Activated T-cell treated with anti-CD3 and anti-CD28 coated beads, Interleukin-2, amount 50 U/mL, for 72 hours (primary cell): Measurements from ENCODE around the gene TRAF7. TPM values are rescaled to one million over a fixed set of nuclear protein-coding genes. Genes with fewer than 3 reads are reported as not detected.

ENCODE experiments used
- ATAC-seq, 2 donors: fragments of 150-1000 bp; cut with Tn5 transposase; replicated peaks in 1 of 2; 2 replicates each; pipeline ENCODE4 v1.10.0; 2021; ENCODE audit warnings: moderate library complexity in 2 of 2, mild to moderate bottlenecking in 1 of 2
- DNase-seq, 2 donors: peaks; one replicate each; pipeline ENCODE4 v3.0.0; 2021 to 2022; ENCODE audit warnings: mixed read lengths in 1 of 2
- H3K27ac Mint-ChIP-seq: one replicate; pipeline ENCODE4 v1.8.0; 2022; ENCODE audit warnings: mild to moderate bottlenecking, moderate library complexity, mixed read lengths
- H3K27me3 Mint-ChIP-seq: one replicate; pipeline ENCODE4 v1.8.0; 2022; ENCODE audit warnings: low read depth, mixed read lengths
- H3K36me3 Mint-ChIP-seq, 2 donors: one replicate each; pipeline ENCODE4 v1.8.0; 2022; ENCODE audit warnings: mixed read lengths in 2 of 2, mild to moderate bottlenecking in 1 of 2; ENCODE audit not compliant: insufficient read depth in 2 of 2
- H3K4me1 Mint-ChIP-seq: one replicate; pipeline ENCODE4 v1.8.0; 2022; ENCODE audit warnings: low read depth, mixed read lengths
- H3K4me3 Mint-ChIP-seq, 2 donors: one replicate each; pipeline ENCODE4 v1.8.0; 2022; ENCODE audit warnings: mild to moderate bottlenecking in 2 of 2, mixed read lengths in 2 of 2, moderate library complexity in 2 of 2
- H3K9me3 Mint-ChIP-seq, 2 donors: one replicate each; pipeline ENCODE4 v1.8.0; 2022; ENCODE audit warnings: mixed read lengths in 2 of 2
- total RNA-seq, 2 donors: library from RNA; stranded (reverse); gene quantifications; one replicate each; pipeline ENCODE4 v1.2.3, GENCODE V29; 2022

TRAF7 gene
- total RNA-seq, 2 donors from 2014 or later: 66.4 to 72.9 TPM

GRCh38 chr16:2210386-2211365 is 55.1 kb downstream of the TRAF7 start, which contains the start of gene BRICD5:
Gene BRICD5, minus strand, starts transcription at chr16:2210863. Its CDS starts 30 bp downstream, at chr16:2210833.
- H3K4me1 Mint-ChIP-seq: peaks cover 38% of the 10 kb centered on the region
- no peak within 1 kb of the TSS for H3K27ac Mint-ChIP-seq
- DNase-seq (no peak), ATAC-seq (no peak)
- peak within 1 kb of the TSS in 1 of 2 donors; percentile 45 for H3K4me3 Mint-ChIP-seq
- peaks cover 2 to 7% of the 10 kb centered on the region in 2 donors for H3K36me3 Mint-ChIP-seq
- no peaks in the 10 kb centered on the region for H3K27me3 Mint-ChIP-seq
- no peaks in the 10 kb centered on the region for H3K9me3 Mint-ChIP-seq

- no peak for DNase-seq
- Mint-ChIP-seq H3K27me3 (no peaks in the 10 kb centered on the region), H3K4me3 (peak overlapping the region; percentile 45 to 63), H3K27ac (no peak overlapping the region), H3K36me3 (peaks cover 2 to 7% of the 10 kb centered on the region in 2 donors), H3K9me3 (no peaks in the 10 kb centered on the region), H3K4me1 (peaks cover 43% of the 10 kb centered on the region)
- ATAC-seq: no peak
Measured at GRCh38 chr16:2211923-2212347, 56.4 kb downstream of the TRAF7 start.

DNA sequence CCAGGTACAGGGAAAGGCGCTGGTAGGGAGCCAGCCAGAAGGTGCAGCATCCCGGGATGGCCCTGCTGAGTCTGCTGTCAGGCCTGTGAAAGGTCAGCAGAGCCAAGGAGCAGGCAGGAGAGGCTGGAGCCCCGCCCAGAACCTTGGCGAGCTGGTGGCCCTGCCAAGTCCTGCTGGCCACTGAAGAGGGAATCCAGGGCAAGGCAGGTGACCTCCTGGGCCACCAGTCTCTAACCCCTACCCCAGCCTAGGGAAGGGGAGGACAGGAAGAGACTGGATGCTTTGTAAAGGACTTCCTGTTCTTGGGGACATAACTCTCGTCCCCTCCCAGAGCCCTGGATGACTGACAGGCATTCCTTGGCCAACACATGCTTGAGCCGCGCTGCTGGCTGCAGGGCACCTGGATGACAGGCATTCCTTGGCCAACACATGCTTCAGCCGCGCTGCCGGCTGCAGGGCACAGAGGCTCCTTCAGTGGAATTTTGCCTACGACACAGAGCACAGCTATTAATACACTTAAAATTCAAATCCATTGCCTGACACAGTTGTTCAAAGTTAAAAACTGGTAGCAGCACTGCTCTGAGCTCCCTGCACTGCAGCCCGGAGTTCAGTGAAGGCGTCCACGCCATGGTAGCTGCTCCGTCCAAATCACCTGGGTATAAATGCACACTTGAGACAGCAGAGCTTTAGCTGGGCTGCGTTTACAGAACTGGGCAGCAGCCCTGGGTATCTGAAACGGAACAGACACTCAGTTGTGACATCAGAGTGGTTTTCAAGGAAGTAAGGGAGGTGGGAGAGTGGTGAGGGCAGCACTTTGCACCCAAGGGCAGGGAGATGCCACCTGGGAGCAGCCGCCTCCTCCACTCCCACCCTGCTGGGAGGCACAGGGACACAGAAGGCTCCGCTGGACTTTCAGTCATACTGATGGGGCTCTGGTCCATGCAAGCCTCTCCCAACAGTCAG is 57.1 kb downstream of the TRAF7 start:
- Mint-ChIP-seq H3K4me1 (peaks cover 42% of the 10 kb centered on the region), H3K4me3 (peak overlapping the region; percentile 86 to 92), H3K36me3 (peaks cover 2 to 3% of the 10 kb centered on the region in 2 donors), H3K27me3 (no peaks in the 10 kb centered on the region), H3K9me3 (no peaks in the 10 kb centered on the region), H3K27ac (no peak overlapping the region)
- DNase-seq (no peak), ATAC-seq (no peak)

GRCh38 chr16:2213817-2214718 is 58.5 kb downstream of the TRAF7 start:
- peak in 1 of 2 donors; percentile 33 for DNase-seq
- peak overlapping the region; percentile 86 to 92 for H3K4me3 Mint-ChIP-seq

GRCh38 chr16:2214719-2214968 is 59.1 kb downstream of the TRAF7 start, which contains the start of gene PGP:
Gene PGP, minus strand, starts transcription at chr16:2214840. Its CDS starts 63 bp downstream, at chr16:2214777.
- Mint-ChIP-seq H3K4me1 (peaks cover 39% of the 10 kb centered on the region), H3K36me3 (peaks cover 0 to 1% of the 10 kb centered on the region in 2 donors), H3K27ac (peak within 1 kb of the TSS; percentile 75), H3K27me3 (no peaks in the 10 kb centered on the region), H3K4me3 (peak within 1 kb of the TSS; percentile 89 to 92), H3K9me3 (no peaks in the 10 kb centered on the region)
- DNase-seq: no peak
- peak; percentile 91 to 93 for ATAC-seq

More at GRCh38 chr16:2213817-2214718, 58.5 kb downstream of the TRAF7 start:
- peaks cover 0 to 1% of the 10 kb centered on the region in 2 donors for H3K36me3 Mint-ChIP-seq
- peak overlapping the region; percentile 75 for H3K27ac Mint-ChIP-seq
- H3K27me3 Mint-ChIP-seq: no peaks in the 10 kb centered on the region
- ATAC-seq: peak in 1 of 2 donors; percentile 4
- peaks cover 39% of the 10 kb centered on the region for H3K4me1 Mint-ChIP-seq
- no peaks in the 10 kb centered on the region for H3K9me3 Mint-ChIP-seq

GRCh38 chr16:2216330-2216729 is 60.7 kb downstream of the TRAF7 start:
- H3K4me3 Mint-ChIP-seq: peak overlapping the region; percentile 63 to 89
- H3K27ac Mint-ChIP-seq: no peak overlapping the region
- DNase-seq (no peak), ATAC-seq (no peak)
- no peaks in the 10 kb centered on the region for H3K9me3 Mint-ChIP-seq
- no peaks in the 10 kb centered on the region for H3K27me3 Mint-ChIP-seq
- H3K4me1 Mint-ChIP-seq: peaks cover 39% of the 10 kb centered on the region
- H3K36me3 Mint-ChIP-seq: peaks cover 0 to 1% of the 10 kb centered on the region in 2 donors

GRCh38 chr16:2223221-2223941 is 67.8 kb downstream of the TRAF7 start, which contains the start of gene E4F1:
Gene E4F1, plus strand, starts transcription at chr16:2223591. Its CDS starts 23 bp downstream, at chr16:2223614.
- Mint-ChIP-seq H3K27me3 (no peaks in the 10 kb centered on the region), H3K4me3 (peak within 1 kb of the TSS; percentile 87 to 91), H3K9me3 (no peaks in the 10 kb centered on the region), H3K27ac (peak within 1 kb of the TSS; percentile 57), H3K4me1 (peaks cover 18% of the 10 kb centered on the region), H3K36me3 (no peaks in the 10 kb centered on the region)
- peak; percentile 98 for ATAC-seq
- DNase-seq: peak; percentile 100

GRCh38 chr16:2223942-2224486 is 68.4 kb downstream of the TRAF7 start:
- peaks cover 18% of the 10 kb centered on the region for H3K4me1 Mint-ChIP-seq
- H3K27ac Mint-ChIP-seq: peak overlapping the region; percentile 57
- ATAC-seq (peak; percentile 13), DNase-seq (peak; percentile 32 to 41)
- H3K36me3 Mint-ChIP-seq: no peaks in the 10 kb centered on the region
- H3K9me3 Mint-ChIP-seq: no peaks in the 10 kb centered on the region
- peak overlapping the region; percentile 87 to 91 for H3K4me3 Mint-ChIP-seq
- no peaks in the 10 kb centered on the region for H3K27me3 Mint-ChIP-seq

DNA sequence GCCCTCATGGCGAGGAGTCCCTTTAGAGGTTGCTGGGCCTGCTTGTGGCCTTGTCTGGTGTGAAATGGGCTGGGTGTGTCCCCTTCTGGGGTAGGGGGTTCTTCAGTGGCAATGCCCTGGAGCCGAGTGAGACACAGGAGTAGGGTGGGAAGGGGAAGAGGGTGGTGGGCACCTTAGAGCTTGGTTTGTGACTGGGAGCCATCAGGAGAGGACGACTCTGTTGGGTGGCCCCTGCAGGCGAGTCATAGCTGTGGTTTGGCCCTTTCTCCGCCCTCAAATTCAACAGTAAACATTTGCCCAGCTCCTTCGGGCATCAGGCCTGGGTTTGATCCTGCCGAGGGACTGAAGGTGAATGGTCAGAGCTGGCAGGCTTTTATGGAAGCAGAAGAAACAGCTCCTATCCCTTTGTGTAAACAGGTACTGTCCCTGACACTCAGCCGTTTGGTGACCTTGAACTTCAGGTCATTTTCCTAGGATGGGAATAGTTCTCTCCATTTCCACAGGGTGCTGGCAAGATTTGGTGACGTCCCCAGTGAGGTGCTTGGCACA is 70.7 kb downstream of the TRAF7 start:
- no peaks in the 10 kb centered on the region for H3K27me3 Mint-ChIP-seq
- peak overlapping the region in 1 of 2 donors; percentile 17 for H3K4me3 Mint-ChIP-seq
- H3K4me1 Mint-ChIP-seq: peaks cover 18% of the 10 kb centered on the region
- H3K36me3 Mint-ChIP-seq: no peaks in the 10 kb centered on the region
- no peak overlapping the region for H3K27ac Mint-ChIP-seq
- DNase-seq: no peak
- no peaks in the 10 kb centered on the region for H3K9me3 Mint-ChIP-seq
- no peak for ATAC-seq

GRCh38 chr16:2226918-2227317 is 71.3 kb downstream of the TRAF7 start:
- Mint-ChIP-seq H3K4me3 (no peak overlapping the region), H3K27ac (no peak overlapping the region), H3K36me3 (no peaks in the 10 kb centered on the region), H3K4me1 (peaks cover 18% of the 10 kb centered on the region), H3K9me3 (no peaks in the 10 kb centered on the region), H3K27me3 (no peaks in the 10 kb centered on the region)
- ATAC-seq (no peak), DNase-seq (no peak)
